HepG2 (cell line): Measurements from ENCODE around the gene MAFF. TPM values are rescaled to one million over a fixed set of nuclear protein-coding genes. Genes with fewer than 3 reads are reported as not detected.

Experiments
- polyA plus RNA-seq, 8 experiments: library from polyadenylated mRNA; depleted of rRNA in 3 of 8; stranded (reverse) in 7 of 8; unstranded in 1 of 8; fragments of >200 nt; fragmentation: Illumina TruSeq in 4 of 8; extraction: Trizol in 4 of 8; gene quantifications; 2 replicates each; pipeline versions ENCODE4 v1.2.1 to v1.2.3, GENCODE V29; 2011 to 2016; ENCODE audit warnings: low read depth in 4 of 8, missing spikeins in 1 of 8, mixed read lengths in 1 of 8; ENCODE audit not compliant: insufficient read depth in 1 of 8
- small RNA-seq, 3 experiments: library from RNA; depleted of rRNA; stranded (forward); fragments of <200 nt; gene quantifications; one replicate each; pipeline ENCODE3, GENCODE V24; 2012; ENCODE audit warnings: low read depth in 2 of 3, low replicate concordance in 1 of 3; ENCODE audit not compliant: insufficient read length in 3 of 3, insufficient read depth in 2 of 3
- total RNA-seq, 5 experiments: library from RNA; depleted of rRNA; stranded (reverse); fragments of >200 nt; fragmentation: Illumina TruSeq; extraction: Trizol; gene quantifications; 2 replicates each; pipeline ENCODE4 v1.2.3, GENCODE V29; 2016; ENCODE audit warnings: low read depth in 1 of 5

MAFF gene
- total and polyA plus RNA-seq, 2 of the 13 experiments (the other 11 are each of a cell fraction or from before 2014, with no cell fraction given), result 5.4 to 14.3 TPM

Small RNAs within 50 kb of the gene (small RNA-seq; reads per million reads assigned to genes)
- gene RN7SL704P, result 0 reads per million in 3 experiments

Other genes with a start within 250 kb of the MAFF start
- gene C22orf23, start 248.4 kb upstream of the MAFF start, total RNA-seq (2016; rRNA removed; fragmentation: Illumina TruSeq; extraction: Trizol), result 0.24 and 0.32 TPM in 2 replicates
- gene C22orf23, start 248.4 kb upstream of the MAFF start, polyA plus RNA-seq (2011; rRNA removed), result 0.21 and 0.24 TPM in 2 replicates
- 135 and 147 TPM in 2 replicates for gene POLR2F, start 248.3 kb upstream of the MAFF start, total RNA-seq (2016; rRNA removed; fragmentation: Illumina TruSeq; extraction: Trizol)
- 136 and 158 TPM in 2 replicates for gene POLR2F, start 248.3 kb upstream of the MAFF start, polyA plus RNA-seq (2011; rRNA removed)
- gene SOX10, start 217.4 kb upstream of the MAFF start, total RNA-seq (2016; rRNA removed; fragmentation: Illumina TruSeq; extraction: Trizol), result not detected in 2 replicates
- not detected in 2 replicates for gene SOX10, start 217.4 kb upstream of the MAFF start, polyA plus RNA-seq (2011; rRNA removed)
- gene PICK1, start 144.6 kb upstream of the MAFF start, total RNA-seq (2016; rRNA removed; fragmentation: Illumina TruSeq; extraction: Trizol), result 16.0 and 19.3 TPM in 2 replicates
- gene PICK1, start 144.6 kb upstream of the MAFF start, polyA plus RNA-seq (2011; rRNA removed), result 25.3 and 28.9 TPM in 2 replicates
- gene SLC16A8, start 117.8 kb upstream of the MAFF start, total RNA-seq (2016; rRNA removed; fragmentation: Illumina TruSeq; extraction: Trizol), result not detected in 2 replicates
- not detected in 2 replicates for gene SLC16A8, start 117.8 kb upstream of the MAFF start, polyA plus RNA-seq (2011; rRNA removed)
- 3.0 and 4.4 TPM in 2 replicates for gene BAIAP2L2, start 91.3 kb upstream of the MAFF start, total RNA-seq (2016; rRNA removed; fragmentation: Illumina TruSeq; extraction: Trizol)
- 7.5 and 8.4 TPM in 2 replicates for gene BAIAP2L2, start 91.3 kb upstream of the MAFF start, polyA plus RNA-seq (2011; rRNA removed)
- gene PLA2G6, start 20.2 kb upstream of the MAFF start, total RNA-seq (2016; rRNA removed; fragmentation: Illumina TruSeq; extraction: Trizol), result 1.8 and 4.8 TPM in 2 replicates
- 11.5 and 12.3 TPM in 2 replicates for gene PLA2G6, start 20.2 kb upstream of the MAFF start, polyA plus RNA-seq (2011; rRNA removed)
- 11.8 and 15.9 TPM in 2 replicates for gene TMEM184B, start 71.0 kb downstream of the MAFF start, total RNA-seq (2016; rRNA removed; fragmentation: Illumina TruSeq; extraction: Trizol)
- 16.0 and 16.4 TPM in 2 replicates for gene TMEM184B, start 71.0 kb downstream of the MAFF start, polyA plus RNA-seq (2011; rRNA removed)
- gene CSNK1E, start 115.4 kb downstream of the MAFF start, total RNA-seq (2016; rRNA removed; fragmentation: Illumina TruSeq; extraction: Trizol), result 19.8 and 34.7 TPM in 2 replicates
- gene CSNK1E, start 115.4 kb downstream of the MAFF start, polyA plus RNA-seq (2011; rRNA removed), result 129 and 152 TPM in 2 replicates